ELF-1 (cell line): ENCODE results near the gene AVPI1.
A peak's percentile ranks its signal among the peaks of the same experiment; 100 is the strongest.
"Not testable (repeated sequence)": the region's sequence is repeated elsewhere in the genome, so short reads cannot be mapped to it uniquely, and the experiment has no call there.

ENCODE experiments used
- DNase-seq: peaks from one replicate; pipeline ENCODE4 v3.0.0-alpha.2; 2016; ENCODE audit warnings: low read depth, low spot score

The AVPI1 gene

GRCh38 chr10:97640868-97641811, 45.9 kb downstream of the AVPI1 start:
- peak; percentile 65 for DNase-seq

- DNase-seq = peak; percentile 100
Observed at GRCh38 chr10:97640174-97640867, 46.7 kb downstream of the AVPI1 start, which contains the start of gene PI4K2A. PI4K2A (plus strand) TSS chr10:97640671; CDS start chr10:97640743, 72 bp downstream.

GRCh38 chr10:97639090-97639489, 48.0 kb downstream of the AVPI1 start:
- DNase-seq = not testable (repeated sequence)

GRCh38 chr10:97635577-97635976, 51.5 kb downstream of the AVPI1 start:
- DNase-seq = no peak

GRCh38 chr10:97633921-97634320, 53.1 kb downstream of the AVPI1 start:
- DNase-seq = peak; percentile 30

- peak; percentile 94 for DNase-seq
Observed at GRCh38 chr10:97632949-97633884, 53.8 kb downstream of the AVPI1 start, which contains the start of gene MORN4. MORN4 (minus strand) TSS chr10:97633500; CDS start chr10:97619653, 13,847 bp downstream.

GRCh38 chr10:97631098-97631497, 55.9 kb downstream of the AVPI1 start:
- no peak for DNase-seq

GRCh38 chr10:97629289-97629688, 57.8 kb downstream of the AVPI1 start:
- no peak for DNase-seq

- no peak for DNase-seq
Observed at GRCh38 chr10:97628228-97628627, 58.8 kb downstream of the AVPI1 start.

GRCh38 chr10:97627731-97628130, 59.3 kb downstream of the AVPI1 start:
- DNase-seq = no peak
